ENCODE results near the gene DNAJB8.

Gene DNAJB8

DNA sequence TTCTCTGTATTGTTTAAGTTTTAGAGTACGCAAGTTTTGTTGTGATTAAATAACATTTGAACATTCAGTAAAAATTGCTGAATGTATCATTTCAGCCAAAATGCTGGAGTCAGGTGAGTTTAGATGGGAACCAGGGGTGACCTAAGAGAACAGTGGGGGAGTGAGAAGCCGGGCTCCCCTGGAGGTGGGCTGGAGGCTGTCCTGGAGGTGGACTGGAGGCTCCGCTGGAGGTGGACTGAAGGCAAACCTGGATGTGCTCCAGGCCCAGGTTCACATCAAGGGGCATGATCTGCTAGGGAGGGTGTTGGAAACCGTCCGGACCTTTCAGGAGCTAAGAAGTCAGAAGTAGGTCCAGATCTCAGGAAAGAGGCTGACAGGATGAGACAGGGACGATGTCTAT lies 23.7 kb downstream of the DNAJB8 start:
- no peak for DNase-seq

DNA sequence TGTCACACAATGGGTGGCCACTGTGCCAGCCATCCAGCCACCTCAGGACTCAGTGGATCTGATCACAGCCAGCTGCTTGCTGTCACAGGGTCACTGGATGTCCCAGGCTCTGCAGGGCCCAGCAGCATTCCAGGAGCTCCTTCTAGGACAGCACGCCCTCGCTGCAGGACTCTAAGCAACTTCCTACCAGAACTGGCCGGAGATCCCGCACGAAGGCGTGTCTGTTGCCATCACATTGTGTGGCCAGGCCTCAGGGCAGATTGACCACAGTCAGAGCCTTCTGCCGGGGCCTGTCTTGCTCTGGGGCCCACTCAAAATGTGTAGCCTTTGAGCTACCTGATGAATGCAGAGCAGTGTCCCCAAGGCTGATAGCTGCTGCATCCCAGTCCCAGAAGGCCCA lies 24.6 kb downstream of the DNAJB8 start:
- DNase-seq: no peak

DNA sequence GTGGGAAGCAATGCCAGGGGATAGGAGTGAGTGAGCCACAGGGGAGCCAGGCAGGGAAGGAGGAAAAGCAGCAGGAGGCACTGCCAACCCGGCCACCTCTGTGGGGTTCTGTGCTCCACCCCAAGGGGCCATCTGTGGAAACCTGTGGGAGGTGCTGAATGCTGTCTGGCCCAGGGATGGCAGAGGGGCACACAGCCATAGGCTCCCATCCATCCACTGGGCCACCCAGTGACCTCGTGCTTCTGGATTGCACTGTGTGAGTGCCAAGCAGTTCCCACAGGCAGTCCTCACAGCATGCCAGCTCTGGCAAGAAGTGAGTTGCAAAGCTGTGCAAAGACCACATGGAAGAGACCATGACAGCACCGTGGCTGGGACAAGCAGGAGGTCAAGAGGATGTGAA lies 27.5 kb downstream of the DNAJB8 start:
- DNase-seq: no peak

DNA sequence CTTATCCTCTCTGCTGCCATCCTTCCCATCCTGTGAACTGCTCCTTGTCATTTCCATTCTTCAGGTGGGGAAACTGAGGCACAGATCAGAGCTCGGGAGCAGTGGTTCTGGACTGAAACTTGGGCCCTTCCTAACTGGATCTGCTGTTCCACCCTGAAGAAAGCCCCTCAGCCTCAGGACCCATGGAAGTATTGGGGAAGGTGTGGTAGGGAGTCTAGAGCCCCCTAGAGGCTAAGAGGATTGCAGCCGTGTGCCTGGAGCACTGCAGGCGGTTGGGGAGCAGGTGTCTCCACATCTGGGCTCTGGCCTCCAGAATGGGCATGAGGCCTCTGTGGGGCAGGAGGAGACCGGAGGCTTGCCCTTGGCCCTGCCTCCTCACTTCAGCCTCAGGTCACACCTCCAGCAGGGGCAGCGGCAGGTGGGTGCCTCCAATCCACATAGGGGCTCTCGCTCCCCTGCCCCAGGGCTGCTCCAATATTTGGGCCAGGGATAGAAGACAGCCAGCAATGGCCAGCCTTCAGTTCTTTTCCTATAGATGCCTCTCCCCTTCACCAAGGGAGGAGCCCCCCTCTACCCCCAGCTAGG lies 28.1 kb downstream of the DNAJB8 start:
- no peak for DNase-seq

DNA sequence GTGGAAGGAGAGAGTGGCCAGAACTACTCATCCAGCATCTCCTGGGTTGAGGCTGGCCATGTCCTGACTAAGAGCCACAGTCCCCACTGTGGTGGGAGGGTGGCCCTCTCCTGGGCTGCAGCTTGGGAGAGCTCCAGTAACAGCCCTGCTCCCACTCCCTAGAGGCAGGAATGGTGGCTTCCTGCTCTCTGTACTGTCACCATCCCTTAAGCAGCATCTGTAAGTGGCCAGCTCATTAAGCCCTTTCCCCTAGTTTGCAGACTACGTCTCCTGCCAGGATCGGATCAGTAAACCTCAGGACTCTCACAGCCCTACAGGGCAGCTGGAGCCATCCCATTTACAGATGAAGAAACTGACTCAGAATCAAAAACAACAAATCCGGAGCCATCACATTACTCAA lies 30.5 kb downstream of the DNAJB8 start:
- DNase-seq: no peak

DNA sequence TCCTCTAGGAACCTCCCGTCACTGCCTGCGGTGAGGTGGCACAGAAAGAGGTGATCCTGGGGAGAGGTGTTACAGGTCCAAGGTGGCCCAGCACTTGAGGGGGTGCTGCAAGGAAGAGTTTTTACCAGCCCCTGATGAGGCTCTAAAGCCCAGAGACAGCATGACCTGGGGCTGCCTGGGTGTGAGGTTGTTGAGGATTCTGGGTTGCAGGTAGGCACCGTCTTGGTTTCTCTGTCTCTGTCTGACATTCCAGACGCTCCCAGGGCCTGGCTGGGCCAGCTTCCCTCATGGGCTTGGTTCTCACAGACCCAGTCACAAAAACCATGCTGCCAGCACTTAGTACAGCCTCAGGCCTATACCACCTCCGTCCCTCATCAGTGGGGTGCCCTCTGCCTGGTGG lies 31.1 kb downstream of the DNAJB8 start:
- DNase-seq: no peak

DNA sequence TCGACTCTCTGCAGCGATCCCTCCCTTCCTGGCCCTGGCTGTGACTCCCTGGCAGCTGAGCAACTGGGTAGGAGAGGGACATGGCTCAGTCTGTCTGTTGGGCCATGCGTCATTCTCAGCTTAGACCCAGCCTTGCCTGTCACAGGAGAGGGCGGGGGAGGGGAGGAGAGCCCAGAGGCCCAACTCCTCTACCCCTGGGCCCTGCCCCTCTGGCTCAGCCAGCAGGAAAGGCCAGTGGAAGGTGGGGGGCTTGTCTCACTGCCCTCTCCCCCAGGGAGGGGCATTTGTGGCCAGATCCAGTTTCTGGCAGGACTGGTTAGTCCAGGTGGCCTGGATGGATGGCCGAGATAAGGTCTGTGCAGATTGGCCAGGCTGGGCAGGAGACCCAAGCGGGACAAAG lies 31.6 kb downstream of the DNAJB8 start:
- no peak for DNase-seq

DNA sequence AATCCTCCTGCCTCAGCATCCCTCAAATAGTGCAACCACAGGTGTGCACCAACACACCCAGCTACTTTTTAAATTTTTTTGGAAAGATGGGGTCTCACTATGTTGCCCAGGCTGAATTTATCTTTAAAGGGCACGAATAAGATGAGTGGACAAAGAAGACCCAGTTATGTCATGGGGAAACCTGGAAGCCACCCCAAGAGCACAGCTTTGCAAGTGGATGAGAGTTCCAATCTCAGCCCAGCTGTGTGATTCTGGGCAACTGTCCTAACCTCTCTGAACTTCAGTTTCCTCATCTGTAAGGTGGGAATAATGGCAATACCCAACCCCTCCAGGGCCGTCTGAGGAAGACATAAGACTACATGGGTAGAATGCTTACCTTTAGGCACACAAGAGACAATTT lies 32.2 kb downstream of the DNAJB8 start:
- DNase-seq: no peak

DNA sequence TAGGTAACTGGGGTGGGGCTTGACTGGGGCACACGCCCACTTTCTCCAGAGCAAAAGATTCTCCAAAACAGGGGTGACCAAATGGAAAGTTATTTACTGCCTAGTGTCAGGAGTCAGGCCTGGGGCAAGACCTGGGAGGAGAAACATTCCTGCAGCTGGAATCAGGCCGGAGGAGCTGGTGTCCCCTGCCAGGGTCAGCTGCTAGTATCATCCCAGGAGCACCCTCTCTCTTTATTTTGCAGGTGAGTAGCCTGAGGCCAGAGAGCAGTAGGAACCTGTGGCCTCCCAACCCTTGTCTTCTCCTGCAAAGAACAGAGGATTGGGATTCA lies 32.9 kb downstream of the DNAJB8 start:
- no peak for DNase-seq

DNA sequence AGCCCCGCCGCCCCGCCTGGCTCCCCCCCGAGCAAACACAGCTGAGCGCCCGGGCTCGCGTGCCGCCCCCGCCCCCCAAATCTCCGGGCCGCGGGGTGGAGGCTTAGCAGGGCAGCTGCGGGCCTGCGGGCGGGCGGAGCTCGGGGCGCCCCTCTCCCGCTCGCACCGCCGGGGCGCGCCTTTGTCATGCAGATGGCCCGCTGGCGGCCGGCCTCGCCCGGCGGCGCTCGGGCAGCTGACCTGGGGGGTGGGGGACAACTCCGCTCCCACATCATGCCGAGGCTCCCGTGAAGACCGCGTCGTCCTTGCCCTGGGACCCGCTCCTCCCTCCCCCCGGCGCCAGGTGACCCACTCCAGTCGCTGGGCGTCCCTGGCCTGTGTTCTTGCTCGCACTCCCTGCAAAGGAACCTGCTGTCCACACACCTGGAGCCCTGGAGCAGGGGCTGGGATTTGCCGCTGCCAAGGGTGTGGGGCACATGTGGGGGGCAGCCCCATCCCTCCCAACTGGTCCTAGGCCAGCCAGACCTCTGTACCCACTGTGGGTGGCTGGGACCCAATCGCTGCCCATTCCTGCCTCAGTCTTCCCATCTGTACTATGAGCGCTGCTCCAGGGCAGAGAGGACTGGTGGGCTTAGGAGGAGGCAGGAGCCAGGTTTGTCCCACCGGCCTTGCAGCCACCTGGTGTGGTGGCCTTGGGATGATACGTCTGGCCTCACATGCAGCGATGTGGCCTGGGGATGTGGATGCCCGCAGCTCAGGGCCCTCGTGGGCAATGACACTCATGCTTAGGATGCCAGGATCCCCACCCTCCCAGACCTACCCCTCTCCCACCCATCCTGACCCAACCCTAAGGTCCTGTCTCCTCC lies 33.5 kb downstream of the DNAJB8 start:
- no peak for DNase-seq

DNA sequence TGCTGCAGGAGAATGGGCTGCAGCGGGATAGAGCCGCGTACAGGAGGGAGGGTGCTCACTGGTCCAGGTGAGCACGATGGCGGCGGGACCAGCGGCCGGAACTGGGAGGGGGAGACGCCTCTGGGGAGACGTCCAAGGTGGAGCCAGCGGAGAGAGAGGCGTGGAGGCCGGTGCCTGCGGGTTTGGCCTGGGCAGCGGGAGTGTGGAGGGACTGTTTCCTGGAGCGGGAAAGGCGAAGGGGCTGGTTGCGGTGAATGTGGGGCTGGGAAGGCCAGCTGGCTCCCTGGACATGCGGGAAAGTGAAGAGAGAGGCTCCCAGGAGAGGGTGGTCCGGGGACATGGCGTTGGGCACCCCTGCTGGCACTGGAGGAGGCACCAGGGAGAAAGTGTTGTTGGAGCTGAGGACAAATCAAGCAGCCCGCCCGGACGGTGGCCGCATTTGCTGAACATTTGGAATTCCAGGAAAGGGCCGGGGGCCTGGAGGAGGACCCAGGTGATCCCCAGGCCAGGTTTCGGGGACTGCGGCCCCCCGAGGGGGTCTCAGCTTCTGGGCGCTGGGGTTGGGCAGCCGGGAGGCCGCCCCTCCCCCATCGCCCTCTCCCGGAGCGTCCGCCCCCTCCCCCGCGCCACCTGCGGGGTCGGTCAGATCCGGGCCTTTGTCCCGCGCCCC lies 34.3 kb downstream of the DNAJB8 start:
- no peak for DNase-seq

DNA sequence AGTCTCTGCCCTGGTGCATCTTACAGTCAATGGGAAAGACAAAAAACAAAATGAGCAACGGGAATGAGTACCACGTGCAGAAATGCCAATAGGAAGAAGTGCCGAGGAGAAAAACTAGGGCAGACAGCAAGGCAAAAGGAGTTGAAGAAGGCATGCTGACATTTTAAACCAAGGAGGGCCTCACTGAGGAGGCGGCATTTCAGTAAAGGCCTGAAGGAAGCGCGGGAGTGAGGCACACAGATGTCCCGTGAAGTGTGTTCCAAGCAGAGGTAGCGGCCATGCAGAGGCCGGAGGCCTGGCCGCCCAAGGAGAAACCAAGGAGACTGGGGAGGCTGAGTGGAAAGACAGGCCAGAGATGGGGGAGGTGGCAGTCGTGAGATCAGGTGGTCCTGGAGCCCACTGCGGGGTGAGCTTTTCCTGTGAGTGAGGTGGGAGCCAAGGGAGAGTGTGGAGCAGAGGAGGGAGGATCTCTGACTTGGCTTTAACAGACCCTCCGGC lies 34.8 kb downstream of the DNAJB8 start:
- DNase-seq: no peak

DNA sequence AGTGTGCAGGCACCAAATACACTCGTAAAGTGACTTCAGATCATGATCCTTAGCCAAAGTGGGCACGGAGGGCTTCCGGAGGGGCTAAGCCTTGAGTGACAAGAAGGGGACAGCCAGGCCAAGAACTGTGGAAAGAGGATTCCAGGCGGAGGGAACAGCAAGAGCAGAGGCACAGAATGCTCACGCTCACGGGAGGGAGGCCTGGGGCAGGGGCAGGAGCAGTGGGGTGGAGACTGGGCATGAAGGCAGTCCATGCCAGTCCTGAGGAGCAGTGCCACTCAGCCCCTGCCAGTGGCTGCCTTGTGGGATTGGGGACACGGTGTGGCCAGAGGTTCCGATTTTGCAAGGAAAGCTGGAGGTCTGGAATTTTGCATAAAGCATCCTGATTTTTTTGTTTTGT lies 36.0 kb downstream of the DNAJB8 start:
- DNase-seq: no peak

DNA sequence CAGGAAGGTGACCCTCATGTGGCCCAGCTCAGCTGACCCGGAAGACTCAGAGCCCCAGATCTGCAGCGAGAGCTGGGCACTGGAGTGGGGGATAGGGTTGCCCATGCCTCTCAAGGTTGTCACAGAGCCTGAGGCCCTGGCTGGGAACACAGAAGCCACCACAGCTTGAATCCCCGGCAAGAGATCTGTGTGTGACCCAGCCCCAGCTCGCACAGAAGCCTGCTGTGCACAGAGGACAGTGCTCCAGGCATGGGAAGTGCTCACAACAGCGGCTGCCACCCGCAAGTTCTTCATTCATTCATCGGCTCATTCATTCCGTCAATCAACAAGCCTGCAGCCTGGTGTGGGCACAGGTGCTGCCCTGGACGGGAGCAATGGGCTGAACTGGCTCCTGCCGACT lies 36.4 kb downstream of the DNAJB8 start:
- no peak for DNase-seq

DNA sequence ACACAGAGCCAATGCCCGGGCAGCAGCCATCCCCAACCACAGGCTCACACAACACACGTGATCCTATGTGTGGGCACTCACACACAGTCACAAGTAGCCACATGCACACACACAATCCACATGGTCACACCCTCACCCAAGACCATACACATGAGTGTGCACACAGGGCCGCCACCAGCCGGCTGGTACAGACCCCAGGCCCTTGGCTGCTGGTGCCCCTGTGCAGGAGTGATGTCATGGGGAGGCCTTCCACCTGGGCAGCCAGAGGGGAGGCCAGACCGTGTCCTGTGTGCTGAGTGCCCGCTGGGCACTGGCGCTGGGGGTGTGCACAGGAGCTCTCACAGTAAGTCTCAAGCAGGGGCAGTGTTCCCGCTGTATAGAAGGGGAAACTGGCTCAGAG lies 36.9 kb downstream of the DNAJB8 start:
- no peak for DNase-seq

DNA sequence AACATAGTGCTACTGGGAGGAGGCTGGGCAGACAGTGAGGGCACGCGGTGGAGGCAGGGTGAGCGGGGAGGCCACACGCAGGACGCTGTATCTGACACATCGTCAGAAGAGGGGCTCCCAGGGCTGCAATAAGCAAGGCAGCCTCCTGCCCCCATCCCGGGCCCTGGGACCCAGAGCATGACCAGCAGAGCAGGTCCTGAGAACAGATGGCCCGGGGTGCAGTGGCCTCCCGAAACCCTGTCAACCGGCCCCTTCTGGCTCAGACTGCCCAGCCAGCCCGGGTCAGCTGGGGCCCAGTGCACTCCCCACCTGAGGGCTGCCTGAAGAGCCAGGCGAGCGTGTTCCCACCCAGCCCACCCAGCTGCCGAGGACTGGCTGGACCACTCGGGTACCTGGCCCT lies 37.4 kb downstream of the DNAJB8 start:
- DNase-seq: no peak

DNA sequence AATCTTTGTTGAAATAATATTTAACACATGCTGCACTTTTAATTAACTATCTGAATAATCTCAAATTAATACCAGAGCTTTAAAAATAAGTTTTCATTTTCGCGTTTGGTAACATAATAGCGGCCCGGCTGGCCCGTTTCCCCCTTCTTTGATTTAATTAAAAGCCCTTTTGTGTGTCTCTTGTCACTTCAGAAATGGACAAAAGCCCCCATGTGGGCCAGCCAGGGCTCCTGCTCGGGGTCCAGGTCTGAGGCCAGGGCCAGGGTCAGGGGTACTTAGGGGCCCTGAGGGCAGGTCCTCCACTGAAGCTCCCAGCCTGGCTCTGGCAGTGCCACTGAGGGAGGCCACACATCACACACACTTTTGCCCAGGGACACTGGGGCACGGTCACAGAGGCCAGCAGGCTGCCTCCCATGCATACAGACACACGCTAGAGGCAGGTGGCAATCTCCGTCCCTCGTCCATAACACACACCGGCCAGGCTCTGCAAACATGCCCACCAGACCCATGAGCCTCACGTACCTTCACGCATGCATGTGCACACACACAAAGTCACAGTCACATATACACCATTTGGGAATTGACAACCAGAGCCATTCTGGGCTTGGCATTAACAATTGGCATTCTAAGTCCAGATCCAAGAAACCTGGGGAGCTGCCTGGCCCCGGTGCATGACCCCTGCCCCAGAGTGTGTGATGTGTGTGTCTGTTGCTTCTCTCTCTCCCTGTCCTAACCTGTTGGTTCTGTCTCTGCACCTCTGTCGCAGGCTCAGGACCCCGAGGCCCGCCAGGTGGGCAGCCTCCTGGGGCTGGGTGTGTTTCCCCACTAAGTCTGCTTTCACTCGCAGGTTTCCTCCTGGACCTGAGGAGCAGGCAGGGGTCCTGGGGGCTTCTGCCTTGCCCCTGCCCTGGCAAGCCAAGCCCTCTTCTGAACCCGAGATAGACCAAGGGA lies 38.5 kb downstream of the DNAJB8 start:
- no peak for DNase-seq

DNA sequence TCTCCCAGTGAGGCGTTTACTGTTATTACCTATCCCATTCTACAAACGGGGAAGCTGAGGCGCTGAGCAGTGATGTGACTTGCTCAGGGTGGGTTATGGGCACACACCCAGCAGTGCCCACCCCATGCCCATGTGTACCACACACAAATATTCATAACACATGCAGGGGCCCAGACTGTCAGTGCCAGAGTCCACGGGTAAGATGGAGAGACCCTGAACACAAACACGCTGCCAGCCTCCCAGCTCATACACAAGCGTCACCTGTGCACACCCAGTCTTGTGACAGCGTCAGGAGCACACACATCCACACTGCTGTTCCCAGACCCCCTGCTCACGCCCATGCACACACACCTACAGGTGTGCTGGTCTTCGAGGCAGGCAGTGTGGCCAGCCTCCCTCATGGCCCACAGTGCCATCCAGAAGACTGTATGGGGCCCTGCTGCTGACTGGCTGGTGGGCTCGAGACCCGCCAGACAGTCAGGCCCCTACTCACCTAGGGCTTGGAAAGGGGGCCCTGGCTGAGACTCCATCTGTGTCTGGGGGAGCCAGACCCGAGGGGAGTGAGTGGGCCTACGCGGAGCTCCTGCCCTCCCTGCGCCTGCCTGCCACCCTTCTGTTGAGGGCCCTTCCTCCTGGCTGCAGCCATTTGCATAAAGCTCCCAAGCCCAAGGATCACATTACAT lies 39.4 kb downstream of the DNAJB8 start:
- no peak for DNase-seq

DNA sequence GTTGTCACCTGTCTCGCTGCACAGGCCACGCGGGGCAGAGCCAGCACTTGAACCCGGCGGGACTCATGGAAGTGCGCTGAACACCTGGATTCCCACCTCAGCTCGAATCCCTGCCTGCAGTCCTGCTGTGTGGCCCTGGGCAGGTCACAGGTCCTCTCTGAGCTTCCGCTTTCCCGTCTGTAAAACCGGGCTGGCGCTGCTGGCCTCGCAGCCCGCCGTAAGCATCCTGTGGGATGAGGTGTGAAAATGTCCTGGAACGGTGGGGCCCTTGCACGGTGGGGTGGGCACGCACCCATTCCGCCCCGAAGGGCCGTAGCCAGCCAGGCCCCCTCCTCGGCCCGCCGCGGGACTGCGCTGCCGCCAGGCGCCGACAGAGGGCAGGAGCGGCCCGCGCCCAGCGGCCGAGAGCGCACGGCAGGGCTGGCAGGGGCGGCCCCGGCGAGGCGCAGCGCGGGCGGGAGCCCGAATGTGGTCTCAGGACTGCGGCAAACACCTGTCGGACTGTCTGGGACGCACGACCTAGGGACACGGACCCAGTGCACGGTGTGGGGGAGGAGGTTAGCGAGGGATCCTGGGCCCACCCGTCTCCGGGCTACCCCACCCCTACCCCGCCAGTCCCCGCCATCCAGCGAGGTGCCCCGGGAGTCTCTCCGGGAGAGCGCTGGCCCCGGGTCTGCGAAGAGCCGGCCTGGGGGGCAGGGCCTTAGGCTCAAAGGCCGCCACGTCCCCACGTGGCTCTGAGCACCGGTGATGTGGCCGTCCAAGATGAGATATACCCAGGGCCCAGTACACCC lies 40.4 kb downstream of the DNAJB8 start:
- peak; percentile 28 to 36 for DNase-seq

DNA sequence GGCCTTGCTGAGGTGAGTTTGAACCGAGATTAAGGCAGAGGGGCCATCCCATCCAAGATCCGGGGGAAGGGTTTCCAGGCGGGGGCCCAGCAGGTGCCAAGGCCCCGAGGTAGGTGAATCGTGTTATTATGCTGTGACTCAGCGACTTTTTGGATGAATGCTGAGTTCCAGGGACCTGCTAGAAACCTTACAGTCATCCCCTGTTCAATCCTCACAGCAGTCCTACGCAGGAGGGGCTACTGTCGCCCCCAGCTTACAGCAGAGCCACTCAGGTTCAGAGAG lies 40.9 kb downstream of the DNAJB8 start:
- DNase-seq: no peak

DNA sequence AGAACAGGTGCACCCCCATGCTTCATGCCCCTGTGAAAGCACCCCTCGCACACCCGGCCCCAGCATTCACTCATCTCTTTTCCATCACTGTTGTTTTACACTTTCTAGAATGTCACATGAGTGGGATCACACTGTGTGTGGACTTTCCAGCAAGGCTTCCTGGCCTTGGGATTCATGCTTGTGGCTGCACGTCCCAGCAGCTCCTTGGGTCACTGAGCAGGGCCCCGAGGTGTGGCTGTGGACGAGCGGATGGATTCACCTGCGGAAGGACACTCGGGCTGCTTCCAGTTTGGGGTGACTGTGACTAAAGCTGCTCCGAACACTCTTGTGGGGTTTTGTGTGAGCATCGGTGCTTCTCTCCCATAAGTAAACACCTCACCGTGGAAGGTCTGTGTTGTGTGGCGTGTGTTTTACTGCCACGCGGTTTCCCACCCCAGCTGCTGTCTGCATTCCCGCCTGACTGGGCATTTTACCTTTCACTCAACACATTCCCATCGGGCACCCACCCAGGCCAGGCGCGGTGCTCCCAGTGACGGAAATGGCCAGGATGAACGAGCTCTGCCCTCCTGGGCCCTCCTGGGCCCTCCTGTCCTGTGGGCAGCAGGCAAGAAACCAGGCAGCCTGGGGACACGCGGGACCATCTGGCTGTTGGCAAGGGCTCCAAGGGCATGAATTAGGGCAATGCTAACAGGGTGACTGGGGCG lies 41.4 kb downstream of the DNAJB8 start:
- DNase-seq: no peak

Data from CD4-positive, alpha-beta T cell treated with Interleukin-4 for 1 hour (primary cell).